Ovary (tissue), 9 donors: ENCODE data around the gene GPR37. TPM values are rescaled to one million over a fixed set of nuclear protein-coding genes. Genes with fewer than 3 reads are reported as not detected.

Experiments
- DNase-seq, 5 donors: peaks; one replicate each; pipeline ENCODE4 v3.0.0-alpha.2; 2019 to 2020
- H3K27ac ChIP-seq, 2 donors: fragments of 200-600 bp; one replicate each; pipeline versions ENCODE4 v1.5.1 to v1.8.0; 2019 to 2022
- H3K27me3 ChIP-seq: fragments of 200-600 bp; one replicate; pipeline ENCODE4 v1.8.0; 2022
- H3K36me3 ChIP-seq: fragments of 200-600 bp; sonication (generic); one replicate; pipeline ENCODE4 v1.5.1; 2019
- H3K4me1 ChIP-seq: one replicate; pipeline ENCODE4 v1.8.1; 2013; ENCODE audit warnings: mild to moderate bottlenecking, moderate library complexity; ENCODE audit not compliant: insufficient read depth
- H3K4me3 ChIP-seq: fragments of 200-600 bp; sonication (generic); one replicate; pipeline ENCODE4 v1.5.1; 2017
- H3K9me3 ChIP-seq, 2 donors: fragments of 200-600 bp in 1 of 2; sonication (generic) in 1 of 2; one replicate each; pipeline versions ENCODE4 v1.5.1 to v1.8.1; 2013 to 2019; ENCODE audit warnings: mild to moderate bottlenecking in 1 of 2, moderate library complexity in 1 of 2
- EP300 ChIP-seq: sonication (generic); formaldehyde crosslinking; IDR thresholded peaks from one replicate; pipeline ENCODE4 v1.6.1; 2017; ENCODE audit warnings: antibody characterized with exemption
- POLR2A ChIP-seq: fragments of 450-650 bp; IDR thresholded peaks from one replicate; pipeline ENCODE4 v1.6.1; 2017; ENCODE audit warnings: antibody characterized with exemption, mild to moderate bottlenecking, moderate library complexity
- WGBS, 3 donors: extraction: QIAGEN DNeasy Blood & Tissue Kit in 1 of 3; methylation state at CpG; one replicate each; pipeline versions ENCODE4 v1.1.5 to v1.1.7; 2013 to 2017; 5-methylcytosine and 5-hydroxymethylcytosine counted together
- intact Hi-C, 4 donors: fragments of 100-400 bp; cut with DNase I; formaldehyde crosslinking; loops; one replicate each; pipeline versions ENCODE4 v1.11.0 to v1.15.1; 2022 to 2023
- polyA plus RNA-seq, 2 donors: library from polyadenylated mRNA; stranded (reverse); fragments of 200-250 nt in 1 of 2; fragments of 350-450 nt in 1 of 2; fragmentation: Illumina TruSeq in 1 of 2; extraction: RNeasy Lipid Tissue Mini Kit (QIAGEN cat#74804) in 1 of 2; gene quantifications; one replicate each; pipeline ENCODE4 v1.2.3, GENCODE V29; 2013 to 2014
- total RNA-seq, 7 donors: library from RNA; depleted of rRNA in 2 of 7; stranded (reverse); fragments of >200 nt in 2 of 7; fragmentation: NEBNext Ultra II Directional in 3 of 7; extraction: Animal tissue kit (Norgen Biotek cat#: 25700) in 3 of 7; gene quantifications; one replicate each; pipeline versions ENCODE4 v1.1.0 to v1.2.4, GENCODE V29; 2016 to 2023
- TF ChIP-seq, protein P1 (sequence below), 3 donors: fragments of 450-650 bp in 2 of 3; fragments of 200-600 bp in 1 of 3; IDR thresholded peaks; one replicate each; pipeline versions ENCODE4 v1.5.1 to v1.8.0; 2016 to 2022; ENCODE audit warnings: antibody characterized with exemption in 3 of 3, mild to moderate bottlenecking in 1 of 3
- donor health status: DM: no; HTN: no; CAD: no; lungs with moderate emphysema.
- donor health status: DM: no; HTN: no; CAD: no.
- donor health status: Bipolar disorder and iron deficiency.
- donor health status: DM: yes; HTN: yes; CAD: no.
- donor health status: DM: no; HTN: no; CAD: no.
- donor health status: DM: yes; HTN: yes; CAD: no.

The GPR37 gene
- total and polyA plus RNA-seq, 9 donors = 0.08 to 2.1 (median 0.22) TPM; not detected in 1

DNA sequence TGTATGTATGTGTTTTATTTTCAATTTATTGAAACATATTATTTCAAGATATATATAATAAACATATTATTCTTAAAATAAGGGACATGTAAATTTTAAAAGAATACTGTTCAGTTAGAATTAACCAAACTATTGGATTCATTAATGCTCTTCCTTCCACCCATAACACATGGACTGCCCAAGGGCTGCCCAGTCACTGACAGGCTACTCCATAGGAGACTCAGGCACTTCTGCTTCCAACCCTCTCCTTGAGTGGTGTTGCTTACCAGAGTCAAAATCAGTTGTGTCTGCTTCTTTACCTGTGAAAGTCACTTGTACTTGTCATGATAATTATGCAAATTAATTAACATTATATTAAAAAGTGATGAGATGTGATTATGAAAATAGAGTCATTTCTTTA, 9.8 kb upstream of the GPR37 start:
- Histone ChIP-seq H3K4me1 (no peaks in the 10 kb centered on the region), H3K36me3 (no peaks in the 10 kb centered on the region), H3K4me3 (no peak overlapping the region), H3K27ac (no peak overlapping the region), H3K27me3 (no peaks in the 10 kb centered on the region), H3K9me3 (no peaks in the 10 kb centered on the region)
- TF ChIP-seq POLR2A (no peak), EP300 (no peak)
- TF ChIP-seq, protein P1, sequence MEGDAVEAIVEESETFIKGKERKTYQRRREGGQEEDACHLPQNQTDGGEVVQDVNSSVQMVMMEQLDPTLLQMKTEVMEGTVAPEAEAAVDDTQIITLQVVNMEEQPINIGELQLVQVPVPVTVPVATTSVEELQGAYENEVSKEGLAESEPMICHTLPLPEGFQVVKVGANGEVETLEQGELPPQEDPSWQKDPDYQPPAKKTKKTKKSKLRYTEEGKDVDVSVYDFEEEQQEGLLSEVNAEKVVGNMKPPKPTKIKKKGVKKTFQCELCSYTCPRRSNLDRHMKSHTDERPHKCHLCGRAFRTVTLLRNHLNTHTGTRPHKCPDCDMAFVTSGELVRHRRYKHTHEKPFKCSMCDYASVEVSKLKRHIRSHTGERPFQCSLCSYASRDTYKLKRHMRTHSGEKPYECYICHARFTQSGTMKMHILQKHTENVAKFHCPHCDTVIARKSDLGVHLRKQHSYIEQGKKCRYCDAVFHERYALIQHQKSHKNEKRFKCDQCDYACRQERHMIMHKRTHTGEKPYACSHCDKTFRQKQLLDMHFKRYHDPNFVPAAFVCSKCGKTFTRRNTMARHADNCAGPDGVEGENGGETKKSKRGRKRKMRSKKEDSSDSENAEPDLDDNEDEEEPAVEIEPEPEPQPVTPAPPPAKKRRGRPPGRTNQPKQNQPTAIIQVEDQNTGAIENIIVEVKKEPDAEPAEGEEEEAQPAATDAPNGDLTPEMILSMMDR (IDR thresholded peaks at IDR 0.05) = no peak
- no peak for DNase-seq
- intact Hi-C loops = no loop called here

DNA sequence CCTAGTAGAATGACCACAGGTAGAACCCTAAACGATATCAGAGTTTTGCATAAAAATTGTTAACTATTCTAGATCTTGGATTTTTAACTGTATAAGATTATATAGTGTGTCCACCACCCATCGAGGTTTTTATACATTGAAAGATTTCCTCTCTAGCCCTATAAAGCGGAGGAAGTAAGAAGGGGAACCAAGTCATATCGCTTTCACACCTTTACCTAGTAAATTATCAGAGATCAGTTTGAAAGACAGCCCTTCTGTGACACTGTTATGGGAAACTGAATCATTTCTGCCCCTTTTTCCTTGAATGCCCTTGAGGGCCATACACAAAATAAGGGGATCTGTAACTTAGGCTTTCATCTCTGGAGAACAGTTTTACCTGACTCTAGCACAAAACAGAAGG, 8.3 kb upstream of the GPR37 start:
- no peak for DNase-seq
- 88 to 91% (median 91%) methylated on average over 4 of the region's 4 CpGs for WGBS, 3 donors
- Histone ChIP-seq H3K27me3 (no peaks in the 10 kb centered on the region), H3K4me1 (no peaks in the 10 kb centered on the region), H3K4me3 (no peak overlapping the region), H3K9me3 (no peaks in the 10 kb centered on the region), H3K27ac (no peak overlapping the region), H3K36me3 (no peaks in the 10 kb centered on the region)
- TF ChIP-seq POLR2A (no peak), EP300 (no peak)
- TF ChIP-seq, protein P1 (IDR thresholded peaks at IDR 0.05) = no peak
- intact Hi-C loops = no loop called here

DNA sequence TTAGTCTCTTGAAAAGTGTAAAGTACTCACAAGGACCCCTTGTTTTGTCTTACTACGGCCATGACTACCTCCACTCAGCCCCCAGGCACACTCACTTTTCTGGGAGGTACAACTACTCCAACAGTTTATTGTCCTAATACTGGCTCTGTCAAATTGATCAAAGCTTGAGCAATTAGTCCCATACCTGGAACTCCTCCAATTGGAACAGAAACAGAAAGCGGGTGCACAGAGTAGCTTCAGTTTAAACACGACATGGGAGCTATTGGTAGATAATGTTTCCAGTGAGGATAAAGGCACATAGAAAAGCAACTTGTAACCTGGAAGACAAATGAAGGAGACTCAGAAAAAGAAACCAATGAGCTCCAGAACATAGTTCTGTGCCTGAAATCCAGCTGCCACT, 7.7 kb upstream of the GPR37 start:
- H3K9me3 ChIP-seq = no peaks in the 10 kb centered on the region
- no peaks in the 10 kb centered on the region for H3K4me1 ChIP-seq
- no peaks in the 10 kb centered on the region for H3K36me3 ChIP-seq
- intact Hi-C loops = no loop called here
- H3K27ac ChIP-seq = no peak overlapping the region
- no peak overlapping the region for H3K4me3 ChIP-seq
- H3K27me3 ChIP-seq = no peaks in the 10 kb centered on the region
- no peak for TF ChIP-seq EP300
- TF ChIP-seq POLR2A = no peak
- TF ChIP-seq, protein P1 (IDR thresholded peaks at IDR 0.05) = no peak
- 78 to 87% (median 84%) methylated on average over 3 of the region's 3 CpGs for WGBS, 3 donors
- no peak for DNase-seq

DNA sequence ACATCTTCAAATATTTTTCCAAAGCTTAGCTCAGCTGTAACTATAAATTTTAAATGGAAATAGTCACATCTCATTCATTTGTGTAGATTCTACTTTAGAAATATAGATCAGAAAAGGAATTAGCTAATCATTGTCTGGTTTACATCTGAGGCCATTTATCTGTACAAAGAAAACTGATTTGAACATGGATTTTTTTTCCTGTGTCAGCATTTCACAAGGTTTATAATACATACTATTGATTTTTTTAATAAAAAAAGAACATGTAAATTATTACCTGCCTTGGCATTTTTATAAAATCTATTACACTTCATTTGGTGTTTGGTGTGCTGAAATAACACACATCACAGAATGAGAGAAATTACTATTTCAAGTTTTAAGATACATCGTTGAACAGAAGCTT, 3.5 kb upstream of the GPR37 start:
- Histone ChIP-seq H3K9me3 (peaks cover 0 to 14% of the 10 kb centered on the region in 2 donors), H3K27ac (no peak overlapping the region), H3K4me1 (no peaks in the 10 kb centered on the region), H3K4me3 (no peak overlapping the region), H3K36me3 (no peaks in the 10 kb centered on the region), H3K27me3 (no peaks in the 10 kb centered on the region)
- WGBS, 3 donors = 65 to 85% (median 79%) methylated on average over 1 of the region's 1 CpG
- intact Hi-C loops = no loop called here
- no peak for DNase-seq
- TF ChIP-seq EP300 (no peak), POLR2A (no peak)
- TF ChIP-seq, protein P1 (IDR thresholded peaks at IDR 0.05) = no peak

DNA sequence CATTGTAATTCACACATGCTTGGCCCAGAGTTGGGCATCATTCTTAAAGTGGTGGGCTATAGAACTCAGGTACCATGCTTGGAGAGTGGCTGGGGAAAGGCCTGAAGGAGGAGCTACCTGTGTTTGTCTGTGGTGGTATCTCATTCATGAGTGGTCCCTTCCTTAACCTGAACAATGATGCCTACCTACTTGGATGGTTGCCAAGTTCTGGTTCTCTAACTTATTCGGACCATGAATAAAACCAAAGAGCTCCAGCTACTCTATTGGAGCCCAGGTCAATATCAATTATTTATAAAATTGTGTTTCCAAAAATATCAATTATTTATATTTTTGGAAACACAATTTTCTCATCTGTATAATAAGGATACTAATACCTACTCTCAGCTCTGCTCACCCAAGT, 2.9 kb upstream of the GPR37 start:
- DNase-seq = no peak
- Histone ChIP-seq H3K9me3 (peaks cover 0 to 16% of the 10 kb centered on the region in 2 donors), H3K36me3 (no peaks in the 10 kb centered on the region), H3K27me3 (no peaks in the 10 kb centered on the region), H3K27ac (no peak overlapping the region), H3K4me3 (no peak overlapping the region), H3K4me1 (no peaks in the 10 kb centered on the region)
- intact Hi-C loops = no loop called here
- TF ChIP-seq EP300 (no peak), POLR2A (no peak)
- TF ChIP-seq, protein P1 (IDR thresholded peaks at IDR 0.05) = no peak
- 83 to 95% (median 85%) methylated on average over 1 of the region's 1 CpG for WGBS, 3 donors
